Left renal cortex interstitium (tissue), 4 donors: ENCODE measurements around the gene TMEM8B. TPM values are rescaled to one million over a fixed set of nuclear protein-coding genes. Genes with fewer than 3 reads are reported as not detected.

ENCODE experiments used
- DNase-seq, 4 donors: peaks; one replicate each; pipeline ENCODE4 v3.0.0-alpha.2; 2013; ENCODE audit warnings: low read depth in 4 of 4, low spot score in 2 of 4, missing footprints in 1 of 4
- polyA plus RNA-seq, 4 donors: library from polyadenylated mRNA; unstranded; fragments of 120-200 nt; gene quantifications; one replicate each; pipeline ENCODE4 v1.2.1, GENCODE V29; 2013; ENCODE audit not compliant: insufficient read length in 4 of 4

TMEM8B gene
- polyA plus RNA-seq, 4 donors = 25.6 to 39.5 (median 29.2) TPM

DNA sequence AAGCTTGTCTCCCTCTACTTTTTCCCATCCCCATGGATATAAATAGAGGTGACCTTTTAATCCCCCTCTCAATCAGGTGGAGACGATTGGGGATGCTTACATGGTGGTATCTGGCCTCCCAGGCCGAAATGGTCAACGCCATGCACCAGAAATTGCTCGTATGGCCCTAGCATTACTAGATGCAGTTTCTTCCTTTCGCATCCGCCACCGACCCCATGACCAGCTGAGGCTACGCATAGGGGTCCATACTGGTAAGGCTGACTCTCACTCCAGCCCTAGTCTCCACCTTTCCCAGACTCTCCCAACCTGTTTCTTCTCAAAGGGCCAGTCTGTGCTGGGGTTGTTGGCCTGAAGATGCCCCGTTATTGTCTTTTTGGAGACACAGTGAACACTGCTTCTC, 20.6 kb upstream of the TMEM8B start:
- no peak for DNase-seq

GRCh38 chr9:35810122-35810521, 18.9 kb upstream of the TMEM8B start:
- DNase-seq = no peak

GRCh38 chr9:35811381-35812024, 17.5 kb upstream of the TMEM8B start:
- no peak for DNase-seq

GRCh38 chr9:35812025-35812602, 16.9 kb upstream of the TMEM8B start, which contains the start of gene SPAG8:
TSS of gene SPAG8 (minus strand) at chr9:35812262. CDS start at chr9:35812147, 115 bp downstream.
- peak in 1 of 4 donors; percentile 93 for DNase-seq

DNA sequence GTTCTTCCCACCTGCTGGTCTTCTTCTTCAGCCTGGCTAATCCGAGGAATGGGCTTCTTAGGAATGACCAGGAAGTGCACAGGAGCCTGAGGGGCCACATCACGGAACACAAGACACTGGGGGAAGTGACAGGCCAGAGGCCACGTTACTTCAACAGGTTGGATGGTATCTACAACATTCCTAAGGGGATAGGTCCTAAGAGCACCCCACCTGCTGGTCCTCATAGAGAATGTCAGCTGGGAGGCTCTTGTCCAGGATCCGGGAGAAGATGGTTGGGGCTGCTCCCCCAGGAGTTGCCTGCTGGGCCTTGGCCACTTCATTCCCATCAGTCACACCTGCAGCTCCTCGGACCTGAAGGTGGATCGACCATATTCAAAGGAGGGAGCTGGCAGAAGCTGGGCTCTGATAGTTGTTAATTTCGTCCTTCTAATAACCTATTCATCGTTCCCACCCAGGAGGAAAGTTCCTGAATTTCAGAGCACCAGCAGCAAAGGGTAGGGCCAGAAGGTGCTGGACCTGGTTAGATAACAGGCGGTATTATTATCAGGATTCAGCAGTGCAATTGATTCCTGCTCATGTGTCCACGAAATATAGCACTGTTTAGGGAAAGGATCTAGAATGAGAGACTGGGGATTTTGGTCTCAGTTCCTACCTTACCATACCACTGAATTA, 15.5 kb upstream of the TMEM8B start:
- DNase-seq = no peak

DNA sequence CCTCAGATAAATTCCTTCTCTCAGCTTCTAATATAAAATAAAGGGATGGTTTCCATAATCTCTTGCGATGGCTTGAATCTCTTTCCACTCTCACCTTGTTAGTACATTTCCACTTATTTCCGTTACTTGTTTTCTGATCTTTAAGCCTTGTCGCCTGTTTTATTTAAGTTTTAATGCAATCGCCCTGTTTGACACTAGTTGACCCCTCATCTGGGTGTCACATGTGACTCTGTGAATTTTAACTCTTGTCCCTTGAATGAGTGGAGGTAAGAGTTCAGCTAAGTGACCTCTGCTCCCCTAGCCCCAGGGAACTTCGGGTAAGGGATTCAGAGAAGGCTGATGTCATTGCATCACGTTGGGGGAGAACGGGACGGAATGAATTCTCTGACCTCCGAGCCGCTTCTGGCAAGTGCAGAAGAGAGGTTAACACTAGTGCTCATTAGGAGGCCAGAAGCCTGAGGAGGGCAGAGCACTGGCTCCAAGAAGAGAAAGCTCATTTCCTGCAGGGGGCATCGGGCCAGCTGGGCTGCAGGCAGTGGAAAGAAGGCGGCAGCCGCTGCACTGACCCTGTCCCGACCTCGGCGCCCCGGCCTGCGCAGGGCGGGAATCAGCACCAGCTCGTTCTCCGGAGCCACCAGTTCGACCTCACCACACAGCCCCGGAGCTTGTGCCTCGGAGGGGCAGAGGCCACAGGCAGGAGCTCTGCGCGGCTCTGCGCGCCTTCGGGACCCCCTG, 14.8 kb upstream of the TMEM8B start:
- DNase-seq = peak in 1 of 4 donors; percentile 46

DNA sequence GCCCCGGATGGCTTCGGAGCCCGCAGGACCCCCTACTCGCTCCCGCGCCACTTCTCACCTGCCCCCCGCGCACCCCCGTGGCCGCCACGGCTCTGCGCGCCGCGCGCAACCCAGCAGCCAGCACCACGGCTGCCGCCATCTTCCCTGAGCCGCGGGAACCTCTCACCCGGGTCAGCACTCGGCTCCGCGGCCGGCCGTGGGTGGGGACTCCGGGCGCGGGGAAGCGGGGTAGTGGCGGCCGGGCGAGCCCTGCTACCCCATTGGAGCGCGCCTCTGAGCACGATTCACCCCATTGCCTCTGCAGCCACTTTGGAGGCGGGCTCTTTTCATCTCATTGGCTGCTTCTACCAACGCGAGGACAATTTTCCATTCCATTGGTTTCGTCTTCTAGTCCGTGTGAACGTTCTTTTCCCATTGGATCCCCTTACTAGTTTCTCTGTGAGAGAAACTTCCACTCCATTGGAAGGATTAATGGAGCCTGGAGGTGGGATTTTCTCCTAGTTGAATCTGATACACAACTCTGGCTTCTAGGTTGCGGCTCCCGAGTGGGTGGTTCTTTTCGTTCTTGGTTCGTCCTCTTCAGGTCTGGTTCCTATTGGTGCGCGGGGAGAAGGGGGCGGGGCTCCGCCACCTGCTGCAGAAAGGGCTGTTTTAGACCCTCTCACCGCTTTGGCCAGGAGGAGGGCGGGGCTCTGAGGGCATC, 14.0 kb upstream of the TMEM8B start, which contains the start of gene HINT2:
Gene HINT2 (minus strand): TSS at position 202 of the 703 bp plus-strand sequence. CDS start 63 bp downstream, at position 139.
- peak; percentile 93 to 99 (median 96) for DNase-seq

GRCh38 chr9:35816708-35817107, 12.3 kb upstream of the TMEM8B start:
- DNase-seq = no peak

DNA sequence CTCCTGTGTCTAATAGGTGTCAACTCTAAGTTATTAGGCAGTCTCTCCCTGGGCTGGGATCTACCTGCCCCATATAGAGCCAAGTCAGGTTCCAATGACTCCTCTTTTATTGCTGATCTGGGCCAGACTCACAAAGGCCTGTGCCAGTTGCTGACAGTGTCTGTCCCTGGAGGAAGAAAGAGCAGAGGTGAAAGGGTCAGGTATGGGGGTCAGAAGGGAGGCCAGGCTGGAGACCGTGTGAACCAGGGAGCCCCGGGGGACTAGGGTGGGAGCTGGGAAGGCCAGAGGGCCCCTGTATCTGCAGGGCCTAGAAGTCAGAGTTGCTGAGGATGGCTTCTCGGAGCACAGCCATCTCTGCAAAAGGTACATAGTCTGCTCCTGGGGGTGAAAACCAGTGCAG, 10.7 kb upstream of the TMEM8B start:
- no peak for DNase-seq

DNA sequence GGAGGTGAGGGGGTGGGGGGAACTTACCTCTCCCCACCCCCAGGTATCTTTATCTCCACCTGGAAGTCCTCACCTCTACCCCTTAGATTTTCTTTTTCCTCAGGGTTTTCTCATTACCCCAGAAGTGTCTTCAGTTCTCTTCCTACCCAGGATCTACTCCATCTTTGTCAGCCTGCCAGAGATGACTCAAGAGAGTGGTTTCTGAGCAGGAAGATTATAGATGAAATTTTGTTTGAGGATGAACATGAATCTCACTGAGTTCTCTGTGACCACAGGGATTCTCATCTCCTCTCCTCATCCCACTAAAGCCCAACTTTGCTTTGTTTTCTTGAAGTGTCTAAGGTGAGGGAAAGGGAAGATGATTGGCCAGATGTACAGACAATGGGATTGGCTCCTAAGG, 9.0 kb upstream of the TMEM8B start:
- DNase-seq = no peak

DNA sequence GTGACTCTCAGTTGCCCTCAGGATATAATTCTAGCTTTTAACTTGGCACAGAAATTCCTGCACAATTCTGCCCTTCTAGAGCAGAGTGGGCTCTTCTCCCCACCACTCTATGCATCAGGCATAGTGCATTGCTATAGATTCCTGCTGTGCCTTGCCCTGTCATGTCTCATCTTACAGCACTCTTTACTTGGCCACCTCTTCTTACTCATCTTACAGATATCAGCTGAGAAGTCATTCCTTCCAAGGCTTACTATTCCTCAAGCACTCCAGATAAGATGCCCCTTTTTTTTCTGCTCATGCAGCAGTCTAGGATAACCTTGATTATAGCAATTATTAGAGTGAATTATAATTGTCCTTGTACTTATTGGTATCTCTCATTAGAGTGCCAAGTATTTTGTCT, 6.1 kb upstream of the TMEM8B start:
- no peak for DNase-seq

GRCh38 chr9:35826071-35826701, 2.8 kb upstream of the TMEM8B start:
- no peak for DNase-seq

DNA sequence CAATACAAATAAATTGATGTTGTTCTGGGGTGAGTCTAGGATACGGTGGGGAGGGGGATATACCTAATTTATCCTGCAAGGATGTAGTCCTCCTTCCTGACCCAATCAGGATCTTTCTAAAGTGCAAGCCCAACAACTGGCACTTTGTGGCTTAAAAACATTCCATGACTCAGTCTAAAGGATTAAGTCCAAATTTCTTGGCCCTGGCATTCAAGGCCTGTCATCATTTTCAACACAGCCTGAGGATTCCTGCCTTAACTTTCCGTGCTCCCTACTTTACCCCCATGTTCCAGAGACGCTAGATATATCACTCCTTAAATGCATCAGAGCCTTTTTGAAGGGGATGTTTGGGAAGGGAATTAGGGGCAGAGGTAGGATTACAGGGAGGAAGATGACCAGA, 1.5 kb upstream of the TMEM8B start:
- no peak for DNase-seq

GRCh38 chr9:35828716-35829083, 328 bp upstream of the TMEM8B start, which contains the start of gene FAM221B:
TSS of gene FAM221B (minus strand) at chr9:35828732. CDS start at chr9:35826161, 2,571 bp downstream.
- peak in 1 of 4 donors; percentile 29 for DNase-seq

DNA sequence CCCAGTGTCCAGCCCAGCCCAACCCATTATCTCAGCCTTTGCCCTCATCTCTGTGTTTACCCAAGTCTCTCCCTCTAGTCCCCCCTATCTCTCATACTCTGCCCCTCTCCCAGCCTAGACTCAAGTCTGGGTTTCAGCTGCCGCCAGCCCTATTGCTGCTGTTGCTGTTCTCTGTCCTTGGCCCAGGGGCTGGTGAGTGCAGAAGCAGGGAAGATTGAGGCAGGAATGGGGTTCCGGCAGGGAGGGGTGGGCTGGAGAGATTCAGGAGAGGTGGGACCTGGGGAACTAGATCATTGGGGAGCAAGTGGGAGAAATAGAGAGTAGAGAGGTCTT, 702 bp downstream of the TMEM8B start:
- DNase-seq = no peak

GRCh38 chr9:35831040-35831439, 2.0 kb downstream of the TMEM8B start:
- DNase-seq = no peak

DNA sequence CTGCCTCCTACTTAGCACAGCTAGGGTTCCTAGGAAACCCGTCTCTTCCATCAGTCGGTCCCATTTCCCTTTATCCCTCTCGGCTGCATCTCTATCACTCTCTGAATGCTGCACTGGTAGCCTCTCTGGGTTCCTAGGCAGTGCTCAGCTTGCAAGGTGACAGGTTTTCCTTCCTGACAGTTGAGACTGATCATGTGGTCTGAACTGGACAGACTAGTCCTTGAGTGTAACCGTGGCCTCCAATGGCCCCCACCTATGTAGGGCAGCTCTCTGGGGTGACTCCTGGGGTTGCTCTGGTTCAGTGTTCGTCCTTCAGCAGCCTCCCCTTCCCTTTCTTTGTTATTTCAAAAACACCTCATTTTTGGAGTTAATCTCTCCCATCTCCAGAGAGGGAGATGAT, 3.8 kb downstream of the TMEM8B start:
- no peak for DNase-seq

DNA sequence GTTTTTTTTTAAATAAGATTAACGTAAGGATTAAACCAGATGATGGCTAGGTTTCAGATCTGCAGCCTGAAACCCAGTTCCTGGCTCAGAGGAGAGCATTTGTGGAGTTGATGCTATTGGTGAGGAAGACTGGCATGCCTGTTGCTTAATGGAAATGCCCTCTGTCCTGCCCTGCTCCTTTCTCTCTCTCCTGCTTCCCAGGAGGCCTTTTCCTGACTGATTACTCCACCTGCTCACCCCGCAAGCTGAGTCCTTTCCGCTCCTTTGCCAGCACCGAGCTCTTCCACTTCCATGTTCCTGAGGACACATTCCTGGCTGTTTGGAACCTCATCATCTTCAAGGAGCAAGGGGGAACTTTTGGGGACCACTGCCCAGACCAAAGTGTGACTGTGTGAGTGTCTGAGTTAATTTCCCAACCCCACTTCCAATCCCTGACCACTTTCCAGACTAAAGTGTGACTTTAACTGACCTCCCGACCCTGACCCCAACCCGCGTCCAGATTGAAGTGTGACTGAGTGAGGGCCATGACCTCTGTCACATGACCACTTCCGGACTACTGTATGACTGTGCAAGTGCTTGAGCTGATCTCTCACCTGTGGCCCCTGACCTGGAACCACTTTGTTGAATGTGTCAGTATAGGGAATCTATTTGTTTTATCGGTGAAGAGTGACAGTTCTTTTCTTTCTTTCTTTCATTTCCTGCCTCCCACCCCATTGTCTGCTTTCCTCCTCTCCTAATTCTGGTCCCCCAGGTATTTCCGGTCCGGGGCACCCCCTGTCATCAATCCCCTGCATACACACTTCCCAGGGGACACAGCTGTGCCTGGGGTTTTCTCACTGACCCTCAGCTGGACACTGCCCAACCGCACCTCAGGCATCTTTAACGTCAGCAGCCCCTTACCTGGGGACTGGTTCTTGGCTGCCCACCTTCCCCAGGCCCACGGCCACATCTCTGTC, 5.5 kb downstream of the TMEM8B start:
- DNase-seq = no peak

GRCh38 chr9:35835216-35835632, 6.2 kb downstream of the TMEM8B start:
- DNase-seq = no peak
